GM12865 (cell line): ENCODE results near the gene ETF1.
"Not testable (repeated sequence)": the region's sequence is repeated elsewhere in the genome, so short reads cannot be mapped to it uniquely, and the experiment has no call there.

ENCODE experiments used
- DNase-seq: peaks from one replicate; pipeline ENCODE4 v3.0.0; 2010; ENCODE audit warnings: low read depth
- H3K4me3 ChIP-seq: 2 replicates; pipeline ENCODE4 v1.5.1; 2011; ENCODE audit warnings: mild to moderate bottlenecking, low read depth, low read length, control low read depth
- CTCF ChIP-seq: IDR thresholded peaks from 2 replicates; pipeline ENCODE4 v1.5.1; 2011; ENCODE audit warnings: low read length, control low read depth, low read depth, inconsistent platforms; ENCODE audit not compliant: insufficient read depth; ENCODE audit errors: missing control alignments

The ETF1 gene

GRCh38 chr5:138476918-138477317, 66.1 kb downstream of the ETF1 start:
- DNase-seq: no peak
- no peak for TF ChIP-seq CTCF
- no peak overlapping the region for H3K4me3 ChIP-seq

GRCh38 chr5:138473151-138473550, 69.9 kb downstream of the ETF1 start:
- H3K4me3 ChIP-seq, DNase-seq: not testable (repeated sequence)

- TF ChIP-seq CTCF: no peak
- no peak for DNase-seq
- H3K4me3 ChIP-seq: no peak overlapping the region
Measured at GRCh38 chr5:138472353-138472752, 70.7 kb downstream of the ETF1 start.

GRCh38 chr5:138471052-138471361, 72.0 kb downstream of the ETF1 start:
- no peak for TF ChIP-seq CTCF
- no peak for DNase-seq
- H3K4me3 ChIP-seq: no peak overlapping the region

- TF ChIP-seq CTCF: no peak
- no peak for DNase-seq
- no peak overlapping the region for H3K4me3 ChIP-seq
Measured at GRCh38 chr5:138470322-138471051, 72.5 kb downstream of the ETF1 start.

- no peak for DNase-seq
- TF ChIP-seq CTCF: no peak
- H3K4me3 ChIP-seq: no peak overlapping the region
Measured at GRCh38 chr5:138469540-138470321, 73.3 kb downstream of the ETF1 start.

GRCh38 chr5:138468966-138469539, 74.0 kb downstream of the ETF1 start:
- no peak overlapping the region for H3K4me3 ChIP-seq
- DNase-seq: no peak
- no peak for TF ChIP-seq CTCF
